ENCODE measurements around the gene ADRA2B.
"Not testable (repeated sequence)": the region's sequence is repeated elsewhere in the genome, so short reads cannot be mapped to it uniquely, and the experiment has no call there.

Gene ADRA2B

GRCh38 chr2:96089356-96090195 is 26.8 kb downstream of the ADRA2B start:
- peak; percentile 72 for DNase-seq (ENCODE audit: low spot score)

DNA sequence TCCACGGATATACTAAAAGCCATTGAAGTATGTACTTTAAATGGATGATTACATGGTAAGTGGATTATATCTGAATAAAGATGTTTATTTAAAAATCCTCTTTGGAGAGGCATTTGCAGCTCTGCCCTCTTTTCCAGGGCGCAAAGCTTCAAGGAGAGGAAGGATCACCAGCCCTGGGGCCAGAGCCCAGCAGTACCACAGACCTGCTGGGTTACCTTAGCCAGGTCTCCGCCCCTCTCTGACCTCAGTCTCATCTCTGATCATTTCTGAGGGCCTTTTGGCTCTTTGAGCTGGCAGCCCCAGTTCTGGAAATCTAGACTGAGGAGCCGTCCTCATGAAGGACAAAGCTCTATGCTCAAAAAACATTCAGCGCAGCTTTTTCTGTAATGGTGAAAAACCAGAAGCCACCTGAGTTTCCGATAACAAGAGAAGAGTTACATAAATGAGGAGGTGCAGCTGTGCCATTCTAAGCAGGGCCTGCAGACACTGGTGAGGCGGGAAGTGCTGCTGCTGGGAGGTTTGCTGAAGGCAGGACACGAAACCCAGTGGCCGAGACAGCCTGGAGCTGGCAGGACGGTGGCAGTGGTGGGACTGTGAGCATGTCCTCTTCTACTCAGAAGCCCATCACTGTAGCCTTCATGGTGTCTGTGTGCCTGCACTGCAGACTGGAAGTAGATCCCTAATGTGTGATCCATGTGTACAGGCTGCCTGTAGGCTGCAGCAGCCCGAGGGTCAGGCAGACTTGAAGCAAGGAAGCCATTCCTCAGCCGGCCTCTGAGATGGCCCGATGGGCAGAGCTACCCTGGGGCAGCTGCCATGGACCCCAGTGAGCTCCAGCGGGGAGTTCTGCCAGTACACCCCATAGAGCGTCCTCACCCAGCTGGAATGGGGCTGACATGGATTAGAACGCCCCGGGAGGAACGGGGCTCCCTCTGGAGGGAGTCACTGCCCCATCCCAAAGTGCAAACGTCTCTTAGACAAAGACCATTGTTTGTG is 27.7 kb downstream of the ADRA2B start:
- no peak for DNase-seq (ENCODE audit: low spot score)

DNA sequence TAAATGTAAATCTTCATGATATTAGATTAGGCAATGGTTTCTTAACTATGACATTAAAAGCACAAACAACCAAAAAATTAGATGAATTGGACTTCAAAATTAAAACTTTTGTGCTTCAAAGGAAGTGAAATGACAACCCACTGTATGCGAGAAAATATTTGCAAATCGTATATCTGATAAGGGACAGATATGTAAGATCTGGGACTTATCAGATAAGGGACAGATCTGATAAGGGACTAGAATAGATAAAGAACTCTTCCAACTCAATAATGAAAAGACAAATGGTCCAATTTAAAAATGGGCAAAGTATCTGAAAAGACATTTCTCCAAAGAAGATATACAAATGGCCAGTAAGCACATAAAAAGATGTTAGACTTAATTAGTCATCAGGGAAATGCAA is 29.2 kb downstream of the ADRA2B start:
- no peak for DNase-seq (ENCODE audit: low spot score)

- no peak for DNase-seq (ENCODE audit: low spot score)
Observed at GRCh38 chr2:96085541-96086355, 30.6 kb downstream of the ADRA2B start.

GRCh38 chr2:96084858-96085518 is 31.4 kb downstream of the ADRA2B start:
- DNase-seq (ENCODE audit: low spot score) = not testable (repeated sequence)

DNA sequence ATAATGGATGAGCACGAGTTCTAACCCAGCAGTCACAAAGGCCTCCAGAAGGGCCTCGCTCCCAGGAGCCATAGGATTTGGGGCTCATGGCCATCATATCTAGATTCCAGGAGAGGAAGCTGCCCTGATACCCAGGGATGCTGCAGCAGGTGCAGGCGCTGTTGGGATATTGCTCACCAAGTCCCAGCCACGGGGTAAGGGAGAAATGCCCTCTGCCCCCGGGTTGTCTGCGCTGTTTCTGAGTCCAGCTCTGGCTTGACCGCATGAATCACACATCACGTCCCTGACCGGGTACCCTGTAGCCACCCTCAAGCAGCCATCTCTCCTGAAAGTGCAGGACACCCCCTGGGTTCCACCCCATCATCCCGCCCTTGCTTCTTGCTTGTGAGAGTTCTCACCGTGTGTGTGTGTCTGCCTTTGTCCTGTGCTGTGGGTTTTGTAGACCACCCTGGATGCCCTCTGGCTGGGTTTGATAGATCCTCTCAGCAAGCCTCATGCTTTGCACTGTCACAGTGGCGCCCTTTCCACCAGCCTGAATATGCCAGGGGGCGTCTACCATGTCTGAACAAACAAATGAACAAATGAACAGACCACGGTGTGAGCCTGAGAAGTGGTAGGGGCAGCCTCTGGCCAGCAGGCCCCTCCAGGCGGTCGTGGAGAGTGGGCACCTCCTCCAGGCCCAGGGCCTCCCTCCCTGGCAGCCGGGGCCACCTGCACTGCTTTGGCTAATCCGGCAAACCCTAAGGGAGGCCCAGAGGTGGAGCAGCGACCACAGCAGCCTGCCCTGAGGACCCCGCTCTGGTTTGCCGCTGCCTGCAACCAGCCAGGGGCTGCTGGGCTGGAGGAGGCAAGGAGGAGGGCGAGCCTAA is 32.1 kb downstream of the ADRA2B start:
- DNase-seq (ENCODE audit: low spot score) = no peak

GRCh38 chr2:96083064-96083939 is 33.1 kb downstream of the ADRA2B start:
- DNase-seq (ENCODE audit: low spot score) = no peak

GRCh38 chr2:96082211-96083063 is 33.9 kb downstream of the ADRA2B start:
- DNase-seq (ENCODE audit: low spot score) = no peak

DNA sequence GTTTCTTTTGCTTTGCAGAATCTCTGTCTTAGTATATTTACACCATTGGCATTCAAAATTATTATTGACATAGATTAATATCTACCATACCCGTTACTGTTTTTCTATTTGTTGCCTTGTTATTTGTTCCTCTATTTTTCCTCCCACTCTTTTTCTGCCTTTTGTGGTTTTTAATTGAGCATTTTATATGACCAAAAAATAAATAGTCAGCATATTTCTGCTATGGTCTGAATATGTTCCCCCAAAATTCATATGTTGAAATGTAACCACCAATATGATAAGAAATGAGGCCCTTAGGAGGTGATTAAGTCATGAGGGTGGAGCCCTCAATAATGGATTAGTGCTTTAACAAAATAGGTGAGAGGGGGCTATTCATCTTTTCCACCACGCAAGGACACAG is 35.3 kb downstream of the ADRA2B start:
- no peak for DNase-seq (ENCODE audit: low spot score)

DNA sequence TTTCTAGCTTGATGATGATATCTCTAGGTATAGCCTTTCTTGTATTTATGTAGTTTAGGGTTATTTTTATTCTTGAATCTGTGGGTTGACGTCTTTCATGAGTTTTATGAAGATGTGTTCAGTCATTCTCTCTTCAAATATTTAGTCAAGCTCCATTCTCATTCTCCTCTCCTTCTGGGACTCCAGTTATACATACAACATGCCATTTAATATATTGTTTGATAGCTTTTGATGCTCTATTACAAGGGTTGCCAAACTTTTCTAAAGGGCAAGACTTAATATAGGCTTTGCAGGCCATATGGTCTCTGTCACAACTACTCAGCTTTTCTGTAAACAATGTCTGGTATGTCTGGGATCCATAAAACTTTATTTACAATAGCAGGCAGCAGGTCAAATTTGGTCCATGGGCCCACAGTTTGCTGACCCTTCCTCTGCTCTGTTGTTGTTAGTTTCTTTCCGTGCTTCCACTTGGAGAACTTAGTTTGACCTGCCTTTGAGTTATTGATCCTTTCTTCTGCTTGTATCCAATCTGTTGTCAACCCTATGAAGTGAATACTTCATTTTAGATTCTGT is 41.1 kb downstream of the ADRA2B start:
- DNase-seq (ENCODE audit: low spot score) = no peak

GRCh38 chr2:96074156-96074555 is 42.2 kb downstream of the ADRA2B start:
- DNase-seq (ENCODE audit: low spot score) = no peak

DNA sequence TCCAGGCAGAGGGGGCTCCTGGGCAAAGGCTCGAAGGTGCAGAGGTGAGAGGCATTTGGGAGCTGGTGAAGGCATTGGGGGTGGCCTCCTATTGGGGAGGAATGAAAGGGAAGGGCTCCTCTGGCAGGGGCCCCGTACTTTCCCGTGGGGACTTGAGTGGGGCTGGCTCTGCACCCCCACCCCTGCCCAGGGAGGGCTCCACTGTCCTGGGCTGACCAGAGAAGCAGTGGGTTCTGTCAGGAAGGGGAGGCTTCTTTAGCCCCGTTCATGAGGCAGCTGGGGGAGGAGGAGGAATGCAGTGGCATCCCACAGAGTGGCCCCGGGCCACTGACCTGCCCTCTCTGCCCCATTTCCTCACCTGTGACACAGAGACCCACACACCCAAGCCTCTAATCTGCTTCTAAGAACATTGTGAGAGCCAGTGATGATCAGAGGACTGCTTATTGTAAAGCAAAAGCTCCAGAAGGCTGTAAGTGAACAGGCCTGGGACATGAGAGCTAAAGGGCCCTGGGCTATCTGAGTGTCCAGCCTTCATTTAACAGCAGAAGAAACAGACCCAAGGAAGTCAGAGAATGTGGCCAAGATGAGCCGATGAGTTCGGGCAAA is 43.1 kb downstream of the ADRA2B start:
- DNase-seq (ENCODE audit: low spot score) = no peak

DNA sequence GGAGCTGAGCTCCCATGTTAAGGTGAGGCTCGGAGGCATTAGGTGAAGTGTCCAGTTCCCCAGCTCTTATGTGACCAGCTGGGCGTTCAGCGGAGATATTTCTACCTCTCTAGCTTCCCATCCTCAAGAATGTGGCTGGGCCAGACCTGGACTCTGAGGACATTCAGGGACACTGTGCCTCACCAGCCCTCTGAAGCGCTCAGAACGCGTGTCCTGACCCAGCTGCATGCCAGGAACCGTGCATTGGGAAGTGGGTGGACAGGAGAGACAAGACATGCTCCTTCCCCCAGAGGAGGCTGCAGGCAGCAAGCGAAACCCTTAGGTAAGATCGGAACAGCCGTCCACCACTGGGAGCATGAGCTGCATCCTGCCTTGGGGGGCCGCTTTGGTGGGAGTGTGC is 43.6 kb downstream of the ADRA2B start:
- no peak for DNase-seq (ENCODE audit: low spot score)

DNA sequence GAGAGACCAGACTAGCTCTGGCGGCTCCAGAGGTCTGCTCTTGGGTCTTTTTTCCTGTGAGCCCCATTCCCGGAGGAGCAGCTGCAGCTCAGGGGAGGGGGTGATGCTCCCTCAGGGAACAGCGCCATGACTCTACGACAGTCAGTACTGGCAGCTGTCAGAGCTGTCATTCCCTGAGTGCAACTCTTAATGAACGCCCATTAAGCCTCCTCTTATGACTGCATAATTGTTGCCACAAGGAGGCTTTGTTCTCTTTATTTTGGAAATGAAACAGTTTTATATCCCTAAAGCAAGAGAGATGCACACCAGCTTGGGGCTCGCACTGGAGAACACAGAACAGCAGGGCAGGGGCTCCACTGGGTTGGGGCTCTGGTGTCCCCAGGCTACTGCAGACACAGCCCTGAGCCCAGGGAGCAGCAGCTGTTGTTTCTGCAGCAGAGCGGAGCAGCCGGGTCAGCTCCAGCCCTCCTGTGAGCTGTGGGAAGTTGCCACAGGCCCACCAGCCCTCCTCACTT is 44.3 kb downstream of the ADRA2B start:
- peak; percentile 68 for DNase-seq (ENCODE audit: low spot score)

DNA sequence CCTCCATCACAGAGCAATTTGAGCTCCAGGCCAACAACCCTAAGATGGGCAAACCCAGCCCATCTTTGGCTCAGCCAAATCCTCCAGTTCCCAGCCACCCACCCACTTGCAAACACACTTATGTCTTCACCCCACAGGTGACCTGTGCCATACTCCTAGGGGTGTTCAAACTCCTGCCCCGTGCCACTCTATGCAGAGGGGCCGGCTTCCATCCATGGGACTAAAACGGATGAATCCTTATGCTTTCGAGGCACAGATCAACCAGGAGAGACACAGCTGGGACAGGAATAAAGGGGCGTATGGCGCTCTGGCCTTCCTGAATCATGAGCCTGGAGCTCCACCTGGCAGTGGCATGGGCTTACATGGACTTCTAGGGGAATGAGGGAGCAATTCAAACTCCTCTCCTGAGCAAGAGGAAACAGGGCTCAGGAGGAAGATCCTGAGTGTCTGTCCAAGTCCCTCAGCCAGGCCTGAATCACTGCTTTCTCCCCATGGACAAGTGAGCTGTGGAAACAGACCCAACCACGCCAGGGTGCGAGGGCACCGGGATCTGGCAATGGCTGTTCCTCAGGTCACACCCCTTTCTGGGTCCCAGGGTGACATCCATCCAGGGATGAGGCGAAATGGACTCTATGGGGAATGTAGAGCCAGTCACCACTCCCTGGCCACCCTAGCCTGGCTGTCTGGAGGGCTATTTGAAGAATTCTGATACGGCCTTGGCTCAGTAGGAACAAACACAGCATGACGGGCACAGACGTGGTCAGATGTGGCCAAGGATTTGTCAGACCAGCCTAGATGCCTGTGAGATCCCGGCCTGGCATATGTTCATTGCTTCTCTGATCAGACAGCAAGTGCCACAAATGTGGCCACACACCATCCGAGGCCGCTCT is 45.0 kb downstream of the ADRA2B start:
- DNase-seq (ENCODE audit: low spot score) = not testable (repeated sequence)

DNA sequence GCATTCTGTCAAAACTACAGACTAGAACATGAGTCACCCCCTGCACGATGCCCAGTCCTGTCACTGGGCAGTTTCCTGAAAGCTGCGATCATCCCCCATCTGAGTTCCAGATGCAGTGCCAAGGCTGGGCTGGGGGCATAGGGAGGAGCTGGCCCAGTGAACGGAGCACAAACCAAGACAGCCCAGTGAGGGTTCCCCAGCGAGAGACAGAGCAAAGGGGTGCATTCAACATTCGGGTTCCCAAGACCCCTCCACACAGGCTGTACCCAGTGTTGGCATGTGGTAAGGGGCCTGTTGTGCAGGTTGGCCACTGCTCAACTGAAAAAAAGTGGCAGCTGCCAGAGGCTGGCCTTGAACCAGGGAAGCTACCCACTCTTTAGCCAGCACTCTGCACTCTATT is 46.0 kb downstream of the ADRA2B start:
- not testable (repeated sequence) for DNase-seq (ENCODE audit: low spot score)
